EL (cell line): ENCODE results near the gene ACTN1.
"Not testable (repeated sequence)": the region's sequence is repeated elsewhere in the genome, so short reads cannot be mapped to it uniquely, and the experiment has no call there.

Experiments used
- DNase-seq: peaks from one replicate; pipeline ENCODE4 v3.0.0-alpha.2; 2016

The ACTN1 gene

GRCh38 chr14:68852493-68852892 lies 126.6 kb downstream of the ACTN1 start:
- DNase-seq = not testable (repeated sequence)

GRCh38 chr14:68851078-68851477 lies 128.0 kb downstream of the ACTN1 start:
- DNase-seq = no peak

- DNase-seq = no peak
These were observed 129.7 kb downstream of the ACTN1 start for GRCh38 chr14:68849416-68849815.

- DNase-seq = no peak
These were observed 130.8 kb downstream of the ACTN1 start for GRCh38 chr14:68848253-68848652.

DNA sequence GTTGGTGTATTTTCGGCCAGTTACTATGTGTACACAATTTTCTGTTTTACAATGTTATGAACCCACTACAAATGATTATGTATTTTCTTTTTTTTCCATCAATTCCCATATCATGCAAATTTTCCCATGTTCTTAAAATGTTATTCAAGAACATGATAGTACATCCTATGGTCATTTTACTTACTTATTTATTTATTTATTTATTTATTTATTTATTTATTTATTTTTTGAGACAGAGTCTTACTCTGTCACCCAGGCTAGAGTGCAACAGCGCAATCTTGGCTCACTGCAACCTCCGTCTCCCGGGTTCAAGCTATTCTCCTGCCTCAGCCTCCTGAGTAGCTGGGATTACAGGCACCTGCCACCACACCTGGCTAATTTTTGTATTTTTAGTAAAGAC lies 131.5 kb downstream of the ACTN1 start:
- DNase-seq = not testable (repeated sequence)

- no peak for DNase-seq
These were observed 132.6 kb downstream of the ACTN1 start for GRCh38 chr14:68846466-68846865.

DNA sequence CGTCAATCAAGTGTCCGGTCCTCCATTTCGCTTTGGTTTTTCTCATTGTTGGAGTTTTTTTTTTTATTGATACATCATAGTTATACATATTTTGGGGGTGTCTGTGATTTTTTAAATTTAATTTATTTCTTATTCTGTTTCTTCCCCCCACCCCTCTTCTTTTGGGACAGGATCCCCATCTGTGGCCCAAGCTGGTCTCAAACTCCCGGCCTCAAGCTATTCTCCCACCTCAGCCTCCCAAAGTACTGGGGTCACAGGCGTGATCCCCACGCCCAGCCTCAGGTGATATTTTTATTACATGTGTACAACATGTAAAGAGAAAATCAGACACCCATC lies 134.9 kb downstream of the ACTN1 start:
- DNase-seq = no peak

DNA sequence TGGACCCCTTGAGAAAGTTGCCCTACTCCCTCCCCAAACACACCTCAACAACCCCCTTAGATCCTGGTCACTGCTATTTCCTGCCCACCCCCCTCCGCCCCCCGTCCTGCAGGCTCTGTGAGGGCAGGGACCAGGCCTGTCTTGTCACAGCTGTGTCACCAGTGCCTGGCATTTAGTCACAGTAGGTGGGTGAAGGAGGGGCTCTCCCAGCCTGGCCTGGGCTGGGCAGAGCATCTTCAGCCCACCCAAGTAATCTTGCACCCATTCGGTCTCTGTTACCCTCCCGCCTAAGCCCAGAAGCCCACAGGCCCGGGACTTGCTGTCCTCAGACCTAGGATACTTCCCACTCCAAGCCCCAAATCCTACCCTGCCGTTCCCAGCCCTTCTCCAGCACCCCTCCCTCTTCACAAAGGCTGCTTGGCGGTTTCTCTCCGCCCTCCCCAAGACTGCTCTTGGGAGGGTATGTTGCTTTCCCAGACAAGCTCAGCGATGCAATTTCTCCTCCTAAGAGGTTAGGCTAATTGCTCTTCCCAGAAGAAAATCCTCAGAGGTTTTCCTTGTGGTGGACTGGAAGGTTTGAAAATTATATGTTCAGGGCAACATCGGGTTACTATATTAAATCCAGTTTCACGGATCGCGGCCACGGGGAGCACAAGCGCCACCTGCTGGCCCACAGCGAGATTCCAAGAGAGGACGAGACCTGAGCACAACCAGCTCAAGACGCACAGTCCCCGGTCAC lies 135.5 kb downstream of the ACTN1 start:
- DNase-seq = peak; percentile 69

DNA sequence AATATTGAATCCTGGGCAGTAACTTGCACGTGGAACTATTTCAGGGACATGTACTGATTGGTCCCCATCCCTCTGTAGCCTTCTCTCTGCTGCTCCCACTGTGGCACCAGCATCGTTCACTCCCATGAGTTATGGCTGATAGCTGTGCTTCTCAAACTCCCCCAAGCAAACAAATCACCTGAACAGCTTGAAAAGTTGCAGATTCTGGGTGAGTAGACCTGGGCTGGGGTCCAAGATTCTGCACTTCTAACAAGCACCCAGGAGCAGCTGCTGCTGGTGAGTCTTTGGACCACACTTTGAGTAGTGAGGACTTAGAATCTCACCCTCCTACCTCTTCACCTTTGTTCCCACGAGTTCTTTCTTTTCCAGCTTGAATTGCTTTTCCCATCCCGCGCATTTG lies 136.8 kb downstream of the ACTN1 start:
- no peak for DNase-seq

GRCh38 chr14:68841016-68841809 lies 137.9 kb downstream of the ACTN1 start:
- DNase-seq = no peak

DNA sequence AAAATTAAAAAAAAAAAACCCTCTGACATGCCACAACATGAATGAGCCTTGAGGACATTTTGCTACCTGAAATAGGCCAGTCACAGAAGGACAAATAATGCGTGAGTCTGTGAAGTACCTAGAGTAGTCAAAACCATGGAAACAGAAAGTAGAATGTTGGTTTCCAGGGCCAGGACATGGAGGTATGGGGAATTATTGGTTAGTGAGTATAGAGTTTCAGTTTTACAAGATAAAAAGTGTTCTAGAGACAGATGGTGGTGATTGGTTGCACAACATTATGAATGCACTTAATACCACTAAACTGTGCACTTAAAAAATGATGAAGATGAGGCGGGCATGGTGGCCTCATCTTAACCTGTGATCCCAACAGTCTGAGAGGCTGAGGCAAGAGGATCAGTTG lies 138.6 kb downstream of the ACTN1 start:
- no peak for DNase-seq

GRCh38 chr14:68836082-68836481 lies 143.0 kb downstream of the ACTN1 start:
- DNase-seq = no peak

GRCh38 chr14:68834816-68835215 lies 144.3 kb downstream of the ACTN1 start:
- DNase-seq = no peak

DNA sequence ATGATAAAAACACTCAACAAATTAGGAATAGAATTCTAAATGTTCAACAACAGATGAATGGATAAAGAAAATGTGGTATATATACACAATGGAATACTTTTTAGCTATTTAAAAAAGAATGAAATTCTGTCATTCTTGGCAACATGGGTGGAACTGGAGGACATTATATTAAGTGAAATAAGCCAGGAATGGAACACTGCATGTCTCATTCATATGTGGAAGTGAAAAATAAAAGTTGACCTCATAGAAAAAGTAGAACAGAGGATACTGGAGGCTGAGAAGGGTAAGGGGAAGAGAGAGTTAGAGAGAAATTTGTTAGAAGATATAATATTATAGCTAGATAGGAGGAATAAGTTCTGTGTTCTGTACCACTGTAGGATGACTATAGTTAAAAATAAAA lies 150.4 kb downstream of the ACTN1 start:
- no peak for DNase-seq

DNA sequence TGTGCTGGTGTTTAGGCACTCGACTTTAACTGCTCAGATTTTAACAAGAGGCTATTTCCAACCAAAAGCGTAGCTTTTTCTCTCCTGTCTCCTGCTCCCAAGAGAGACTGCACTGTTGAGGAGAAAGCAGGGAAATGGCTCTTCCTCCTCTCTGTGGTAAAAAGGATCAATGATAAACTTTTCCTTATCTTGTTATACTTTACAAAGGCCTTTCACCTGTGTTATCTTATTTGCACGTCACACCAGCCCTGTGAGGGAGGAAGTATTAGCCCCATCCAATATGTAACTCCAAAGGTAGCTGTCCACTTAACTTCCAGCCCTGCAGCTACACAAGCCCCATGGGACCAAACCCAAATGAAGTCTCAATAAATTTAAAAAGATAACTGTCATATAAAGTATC lies 153.4 kb downstream of the ACTN1 start:
- DNase-seq = no peak

- DNase-seq = peak; percentile 83
These were observed 154.4 kb downstream of the ACTN1 start for GRCh38 chr14:68824517-68825347.

- no peak for DNase-seq
These were observed 154.9 kb downstream of the ACTN1 start for GRCh38 chr14:68824207-68824516.
